PFSK-1 (cell line): ENCODE measurements around the gene TAF1L. TPM values are rescaled to one million over a fixed set of nuclear protein-coding genes. Genes with fewer than 3 reads are reported as not detected.

Experiments used
- FOXP2 ChIP-seq: optimal IDR thresholded peaks from 2 replicates; pipeline ENCODE3; 2011; ENCODE audit warnings: borderline replicate concordance, control low read depth, inconsistent platforms; ENCODE audit not compliant: insufficient read depth; ENCODE audit errors: extremely low read length, extremely low read depth
- POLR2AphosphoS5 ChIP-seq: IDR thresholded peaks from 2 replicates; pipeline ENCODE4 v1.6.1; 2012; ENCODE audit warnings: low read depth, mild to moderate bottlenecking, control low read depth, low read length, moderate library complexity
- SIN3A ChIP-seq: IDR thresholded peaks from 2 replicates; pipeline ENCODE4 v1.6.1; 2012; ENCODE audit warnings: mild to moderate bottlenecking, low read length, moderate library complexity, borderline replicate concordance; ENCODE audit not compliant: insufficient read depth
- TAF1 ChIP-seq: IDR thresholded peaks from 2 replicates; pipeline ENCODE4 v1.6.1; 2012; ENCODE audit warnings: low read length, control low read depth, borderline replicate concordance; ENCODE audit not compliant: insufficient read depth
- polyA plus RNA-seq: library from polyadenylated mRNA; unstranded; fragments of >200 nt; gene quantifications from one replicate; pipeline ENCODE4 v1.2.1, GENCODE V29; 2012; ENCODE audit warnings: low read depth, missing spikeins; ENCODE audit not compliant: insufficient read length
- TF ChIP-seq, protein P1 (sequence below), 2 experiments: IDR thresholded peaks; 2 replicates each; pipeline versions ENCODE4 v1.6.1 to v1.8.0; 2011 to 2012; ENCODE audit warnings: low read depth in 2 of 2, low read length in 2 of 2, control low read depth in 1 of 2, inconsistent platforms in 1 of 2, mild to moderate bottlenecking in 1 of 2, moderate library complexity in 1 of 2; ENCODE audit not compliant: insufficient read depth in 1 of 2

The TAF1L gene, protein sequence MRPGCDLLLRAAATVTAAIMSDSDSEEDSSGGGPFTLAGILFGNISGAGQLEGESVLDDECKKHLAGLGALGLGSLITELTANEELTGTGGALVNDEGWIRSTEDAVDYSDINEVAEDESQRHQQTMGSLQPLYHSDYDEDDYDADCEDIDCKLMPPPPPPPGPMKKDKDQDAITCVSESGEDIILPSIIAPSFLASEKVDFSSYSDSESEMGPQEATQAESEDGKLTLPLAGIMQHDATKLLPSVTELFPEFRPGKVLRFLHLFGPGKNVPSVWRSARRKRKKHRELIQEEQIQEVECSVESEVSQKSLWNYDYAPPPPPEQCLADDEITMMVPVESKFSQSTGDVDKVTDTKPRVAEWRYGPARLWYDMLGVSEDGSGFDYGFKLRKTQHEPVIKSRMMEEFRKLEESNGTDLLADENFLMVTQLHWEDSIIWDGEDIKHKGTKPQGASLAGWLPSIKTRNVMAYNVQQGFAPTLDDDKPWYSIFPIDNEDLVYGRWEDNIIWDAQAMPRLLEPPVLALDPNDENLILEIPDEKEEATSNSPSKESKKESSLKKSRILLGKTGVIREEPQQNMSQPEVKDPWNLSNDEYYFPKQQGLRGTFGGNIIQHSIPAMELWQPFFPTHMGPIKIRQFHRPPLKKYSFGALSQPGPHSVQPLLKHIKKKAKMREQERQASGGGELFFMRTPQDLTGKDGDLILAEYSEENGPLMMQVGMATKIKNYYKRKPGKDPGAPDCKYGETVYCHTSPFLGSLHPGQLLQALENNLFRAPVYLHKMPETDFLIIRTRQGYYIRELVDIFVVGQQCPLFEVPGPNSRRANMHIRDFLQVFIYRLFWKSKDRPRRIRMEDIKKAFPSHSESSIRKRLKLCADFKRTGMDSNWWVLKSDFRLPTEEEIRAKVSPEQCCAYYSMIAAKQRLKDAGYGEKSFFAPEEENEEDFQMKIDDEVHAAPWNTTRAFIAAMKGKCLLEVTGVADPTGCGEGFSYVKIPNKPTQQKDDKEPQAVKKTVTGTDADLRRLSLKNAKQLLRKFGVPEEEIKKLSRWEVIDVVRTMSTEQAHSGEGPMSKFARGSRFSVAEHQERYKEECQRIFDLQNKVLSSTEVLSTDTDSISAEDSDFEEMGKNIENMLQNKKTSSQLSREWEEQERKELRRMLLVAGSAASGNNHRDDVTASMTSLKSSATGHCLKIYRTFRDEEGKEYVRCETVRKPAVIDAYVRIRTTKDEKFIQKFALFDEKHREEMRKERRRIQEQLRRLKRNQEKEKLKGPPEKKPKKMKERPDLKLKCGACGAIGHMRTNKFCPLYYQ (N-terminal part only)
- 0.11 TPM for polyA plus RNA-seq

DNA sequence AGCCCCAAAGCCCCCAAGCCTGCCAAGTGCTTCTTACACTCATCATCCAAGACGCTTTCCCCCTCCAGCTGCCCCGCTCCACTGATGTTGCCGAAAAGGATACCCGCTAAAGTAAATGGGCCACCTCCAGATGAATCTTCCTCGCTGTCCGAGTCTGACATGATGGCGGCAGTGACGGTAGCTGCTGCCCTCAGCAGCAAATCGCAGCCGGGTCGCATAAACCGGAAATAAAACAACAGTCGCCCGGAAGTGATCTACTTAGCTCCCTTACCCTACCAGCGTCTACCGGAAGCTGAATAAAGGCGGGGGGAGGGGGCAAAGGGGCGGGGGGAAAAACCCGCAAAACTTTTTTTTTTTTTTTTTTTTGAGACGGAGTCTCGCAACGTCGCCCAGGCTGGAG, at the start of gene TAF1L:
TSS of gene TAF1L (minus strand) at position 308 of the 400 bp plus-strand sequence. CDS start at position 218, 90 bp downstream.
- no peak for TF ChIP-seq SIN3A
- TF ChIP-seq TAF1 = no peak
- no peak for TF ChIP-seq POLR2AphosphoS5
- TF ChIP-seq FOXP2 = no peak
- TF ChIP-seq, protein P1, sequence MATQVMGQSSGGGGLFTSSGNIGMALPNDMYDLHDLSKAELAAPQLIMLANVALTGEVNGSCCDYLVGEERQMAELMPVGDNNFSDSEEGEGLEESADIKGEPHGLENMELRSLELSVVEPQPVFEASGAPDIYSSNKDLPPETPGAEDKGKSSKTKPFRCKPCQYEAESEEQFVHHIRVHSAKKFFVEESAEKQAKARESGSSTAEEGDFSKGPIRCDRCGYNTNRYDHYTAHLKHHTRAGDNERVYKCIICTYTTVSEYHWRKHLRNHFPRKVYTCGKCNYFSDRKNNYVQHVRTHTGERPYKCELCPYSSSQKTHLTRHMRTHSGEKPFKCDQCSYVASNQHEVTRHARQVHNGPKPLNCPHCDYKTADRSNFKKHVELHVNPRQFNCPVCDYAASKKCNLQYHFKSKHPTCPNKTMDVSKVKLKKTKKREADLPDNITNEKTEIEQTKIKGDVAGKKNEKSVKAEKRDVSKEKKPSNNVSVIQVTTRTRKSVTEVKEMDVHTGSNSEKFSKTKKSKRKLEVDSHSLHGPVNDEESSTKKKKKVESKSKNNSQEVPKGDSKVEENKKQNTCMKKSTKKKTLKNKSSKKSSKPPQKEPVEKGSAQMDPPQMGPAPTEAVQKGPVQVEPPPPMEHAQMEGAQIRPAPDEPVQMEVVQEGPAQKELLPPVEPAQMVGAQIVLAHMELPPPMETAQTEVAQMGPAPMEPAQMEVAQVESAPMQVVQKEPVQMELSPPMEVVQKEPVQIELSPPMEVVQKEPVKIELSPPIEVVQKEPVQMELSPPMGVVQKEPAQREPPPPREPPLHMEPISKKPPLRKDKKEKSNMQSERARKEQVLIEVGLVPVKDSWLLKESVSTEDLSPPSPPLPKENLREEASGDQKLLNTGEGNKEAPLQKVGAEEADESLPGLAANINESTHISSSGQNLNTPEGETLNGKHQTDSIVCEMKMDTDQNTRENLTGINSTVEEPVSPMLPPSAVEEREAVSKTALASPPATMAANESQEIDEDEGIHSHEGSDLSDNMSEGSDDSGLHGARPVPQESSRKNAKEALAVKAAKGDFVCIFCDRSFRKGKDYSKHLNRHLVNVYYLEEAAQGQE (IDR thresholded peaks at IDR 0.05; ENCODE audit: insufficient read depth in 1 of 2, low read depth in 2 of 2, low read length in 2 of 2) = no peak

DNA sequence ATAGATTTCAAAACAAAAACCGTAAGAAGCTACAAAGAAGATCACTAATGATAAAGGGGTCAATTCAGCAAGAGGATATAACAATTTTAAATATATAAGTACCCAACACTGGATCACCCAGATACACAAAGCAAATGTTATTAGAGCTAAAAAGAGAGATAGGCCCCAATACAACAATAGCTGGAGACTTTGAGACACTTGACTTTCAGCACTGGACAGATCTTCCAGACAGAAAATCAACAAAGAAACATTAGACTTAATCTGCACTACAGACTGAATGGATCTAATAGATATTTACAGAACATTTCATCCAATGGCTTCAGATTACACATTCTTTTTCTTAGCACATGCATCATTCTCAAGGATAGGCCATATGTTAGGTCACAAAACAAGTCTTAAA, 46.3 kb upstream of the TAF1L start:
- TF ChIP-seq, protein P1 (IDR thresholded peaks at IDR 0.05; ENCODE audit: insufficient read depth in 1 of 2, low read depth in 2 of 2, low read length in 2 of 2) = no peak
- TF ChIP-seq TAF1 (no peak), POLR2AphosphoS5 (no peak), SIN3A (no peak), FOXP2 (no peak)

DNA sequence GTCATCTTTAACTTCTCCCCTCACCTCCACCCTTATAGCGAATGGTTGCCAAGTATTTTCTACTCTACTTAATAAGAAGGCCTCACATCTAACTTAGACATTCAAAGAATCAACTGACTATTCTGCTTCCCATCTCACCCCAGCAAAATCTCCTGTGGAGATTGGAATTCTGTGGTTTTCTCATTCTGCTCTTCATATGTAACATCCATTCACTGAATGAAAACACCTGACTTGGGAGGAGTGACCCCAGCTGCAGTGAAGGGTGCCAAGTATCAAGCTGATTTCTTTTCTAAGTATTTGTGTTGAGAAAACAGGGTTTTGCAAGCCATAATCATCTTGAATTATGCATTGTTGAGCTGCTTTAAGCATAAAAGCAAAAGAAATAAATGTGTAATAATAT, 42.5 kb upstream of the TAF1L start:
- TF ChIP-seq FOXP2 (no peak), POLR2AphosphoS5 (no peak), TAF1 (no peak), SIN3A (no peak)
- TF ChIP-seq, protein P1 (IDR thresholded peaks at IDR 0.05; ENCODE audit: insufficient read depth in 1 of 2, low read depth in 2 of 2, low read length in 2 of 2) = no peak

DNA sequence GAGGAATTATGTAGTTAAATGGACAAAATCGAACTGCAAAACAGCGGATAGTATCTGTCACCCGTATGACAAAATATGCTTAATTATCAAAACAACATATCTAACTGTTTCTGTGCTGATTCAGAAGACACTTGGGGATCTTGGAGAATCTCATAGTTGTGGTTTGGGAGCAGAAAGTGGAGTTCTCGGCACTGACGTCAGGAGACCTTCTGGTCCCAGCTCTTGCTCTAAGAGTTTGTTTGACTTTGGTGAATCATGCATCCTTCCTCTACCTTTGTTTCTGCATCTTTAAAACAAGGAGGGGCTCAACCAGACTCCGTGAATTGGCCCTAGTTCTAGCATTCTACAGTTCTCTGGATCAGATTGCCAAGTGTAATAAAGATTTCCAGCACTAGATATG, 37.0 kb upstream of the TAF1L start:
- TF ChIP-seq POLR2AphosphoS5 (no peak), SIN3A (no peak), FOXP2 (no peak)
- TF ChIP-seq, protein P1 (IDR thresholded peaks at IDR 0.05; ENCODE audit: insufficient read depth in 1 of 2, low read depth in 2 of 2, low read length in 2 of 2) = no peak
